Panc1 (cell line): ENCODE measurements around the gene ATR.

Experiments
- POLR2AphosphoS5 ChIP-seq: IDR thresholded peaks from 2 replicates; pipeline ENCODE4 v1.6.1; 2012; ENCODE audit warnings: mild to moderate bottlenecking, low read depth, low read length, moderate library complexity
- SIN3A ChIP-seq: IDR thresholded peaks from 2 replicates; pipeline ENCODE4 v1.6.1; 2012; ENCODE audit warnings: low read depth, mild to moderate bottlenecking, low read length, moderate library complexity, borderline replicate concordance; ENCODE audit not compliant: insufficient read depth
- TCF7L2 ChIP-seq: IDR thresholded peaks from 2 replicates; pipeline ENCODE4 v1.6.1; 2011; ENCODE audit warnings: mild to moderate bottlenecking, low read depth, low read length, inconsistent platforms
- TF ChIP-seq, protein P1 (sequence below): fragments of 450-650 bp; IDR thresholded peaks from 2 replicates; pipeline ENCODE4 v1.5.1; 2017; ENCODE audit warnings: mild to moderate bottlenecking
- TF ChIP-seq, protein P2 (sequence below), 2 experiments: IDR thresholded peaks; 2 replicates each; pipeline ENCODE4 v1.6.1; 2011 to 2012; ENCODE audit warnings: low read depth in 2 of 2, control low read depth in 1 of 2, low read length in 1 of 2, mild to moderate bottlenecking in 1 of 2, moderate library complexity in 1 of 2; ENCODE audit not compliant: insufficient read depth in 1 of 2

DNA sequence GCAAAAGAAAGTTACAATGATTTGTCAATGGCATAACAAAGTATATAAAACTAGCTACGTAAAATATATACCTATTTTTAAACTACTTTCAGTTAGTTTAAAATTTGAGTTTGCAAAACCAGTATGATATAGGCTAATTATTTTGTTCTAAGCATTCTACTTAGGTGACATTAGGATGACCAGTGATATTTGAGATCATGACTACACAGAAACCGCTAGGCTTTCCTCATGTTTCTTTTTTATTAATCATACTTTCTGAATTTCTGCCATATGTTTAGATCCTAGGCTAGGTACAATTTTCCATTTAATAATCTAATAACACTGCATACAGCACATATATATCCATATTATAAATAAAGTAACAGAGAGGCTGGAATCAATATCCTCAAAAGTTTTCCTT lies 78.3 kb downstream of the ATR start:
- TF ChIP-seq SIN3A (no peak), POLR2AphosphoS5 (no peak), TCF7L2 (no peak)
- TF ChIP-seq, protein P1, sequence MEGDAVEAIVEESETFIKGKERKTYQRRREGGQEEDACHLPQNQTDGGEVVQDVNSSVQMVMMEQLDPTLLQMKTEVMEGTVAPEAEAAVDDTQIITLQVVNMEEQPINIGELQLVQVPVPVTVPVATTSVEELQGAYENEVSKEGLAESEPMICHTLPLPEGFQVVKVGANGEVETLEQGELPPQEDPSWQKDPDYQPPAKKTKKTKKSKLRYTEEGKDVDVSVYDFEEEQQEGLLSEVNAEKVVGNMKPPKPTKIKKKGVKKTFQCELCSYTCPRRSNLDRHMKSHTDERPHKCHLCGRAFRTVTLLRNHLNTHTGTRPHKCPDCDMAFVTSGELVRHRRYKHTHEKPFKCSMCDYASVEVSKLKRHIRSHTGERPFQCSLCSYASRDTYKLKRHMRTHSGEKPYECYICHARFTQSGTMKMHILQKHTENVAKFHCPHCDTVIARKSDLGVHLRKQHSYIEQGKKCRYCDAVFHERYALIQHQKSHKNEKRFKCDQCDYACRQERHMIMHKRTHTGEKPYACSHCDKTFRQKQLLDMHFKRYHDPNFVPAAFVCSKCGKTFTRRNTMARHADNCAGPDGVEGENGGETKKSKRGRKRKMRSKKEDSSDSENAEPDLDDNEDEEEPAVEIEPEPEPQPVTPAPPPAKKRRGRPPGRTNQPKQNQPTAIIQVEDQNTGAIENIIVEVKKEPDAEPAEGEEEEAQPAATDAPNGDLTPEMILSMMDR: no peak
- TF ChIP-seq, protein P2, sequence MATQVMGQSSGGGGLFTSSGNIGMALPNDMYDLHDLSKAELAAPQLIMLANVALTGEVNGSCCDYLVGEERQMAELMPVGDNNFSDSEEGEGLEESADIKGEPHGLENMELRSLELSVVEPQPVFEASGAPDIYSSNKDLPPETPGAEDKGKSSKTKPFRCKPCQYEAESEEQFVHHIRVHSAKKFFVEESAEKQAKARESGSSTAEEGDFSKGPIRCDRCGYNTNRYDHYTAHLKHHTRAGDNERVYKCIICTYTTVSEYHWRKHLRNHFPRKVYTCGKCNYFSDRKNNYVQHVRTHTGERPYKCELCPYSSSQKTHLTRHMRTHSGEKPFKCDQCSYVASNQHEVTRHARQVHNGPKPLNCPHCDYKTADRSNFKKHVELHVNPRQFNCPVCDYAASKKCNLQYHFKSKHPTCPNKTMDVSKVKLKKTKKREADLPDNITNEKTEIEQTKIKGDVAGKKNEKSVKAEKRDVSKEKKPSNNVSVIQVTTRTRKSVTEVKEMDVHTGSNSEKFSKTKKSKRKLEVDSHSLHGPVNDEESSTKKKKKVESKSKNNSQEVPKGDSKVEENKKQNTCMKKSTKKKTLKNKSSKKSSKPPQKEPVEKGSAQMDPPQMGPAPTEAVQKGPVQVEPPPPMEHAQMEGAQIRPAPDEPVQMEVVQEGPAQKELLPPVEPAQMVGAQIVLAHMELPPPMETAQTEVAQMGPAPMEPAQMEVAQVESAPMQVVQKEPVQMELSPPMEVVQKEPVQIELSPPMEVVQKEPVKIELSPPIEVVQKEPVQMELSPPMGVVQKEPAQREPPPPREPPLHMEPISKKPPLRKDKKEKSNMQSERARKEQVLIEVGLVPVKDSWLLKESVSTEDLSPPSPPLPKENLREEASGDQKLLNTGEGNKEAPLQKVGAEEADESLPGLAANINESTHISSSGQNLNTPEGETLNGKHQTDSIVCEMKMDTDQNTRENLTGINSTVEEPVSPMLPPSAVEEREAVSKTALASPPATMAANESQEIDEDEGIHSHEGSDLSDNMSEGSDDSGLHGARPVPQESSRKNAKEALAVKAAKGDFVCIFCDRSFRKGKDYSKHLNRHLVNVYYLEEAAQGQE (IDR thresholded peaks at IDR 0.05; ENCODE audit: insufficient read depth in 1 of 2, low read depth in 2 of 2, low read length in 1 of 2): no peak
